SIG-M5 treated with dmso at 0.1 percent for 504 hours (cell line): ENCODE data around the gene IL15RA.

Experiments
- DNase-seq: peaks from one replicate; lab custom pipeline; 2025; ENCODE audit not compliant: unreplicated experiment; lab: John Stamatoyannopoulos, UW

The IL15RA gene, protein sequence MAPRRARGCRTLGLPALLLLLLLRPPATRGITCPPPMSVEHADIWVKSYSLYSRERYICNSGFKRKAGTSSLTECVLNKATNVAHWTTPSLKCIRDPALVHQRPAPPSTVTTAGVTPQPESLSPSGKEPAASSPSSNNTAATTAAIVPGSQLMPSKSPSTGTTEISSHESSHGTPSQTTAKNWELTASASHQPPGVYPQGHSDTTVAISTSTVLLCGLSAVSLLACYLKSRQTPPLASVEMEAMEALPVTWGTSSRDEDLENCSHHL

GRCh38 chr10:5977471-5978229 lies at the start of gene IL15RA:
Gene IL15RA, minus strand, starts transcription at chr10:5977543. Its CDS starts 51 bp downstream, at chr10:5977492.
- peak; percentile 48 for DNase-seq

DNA sequence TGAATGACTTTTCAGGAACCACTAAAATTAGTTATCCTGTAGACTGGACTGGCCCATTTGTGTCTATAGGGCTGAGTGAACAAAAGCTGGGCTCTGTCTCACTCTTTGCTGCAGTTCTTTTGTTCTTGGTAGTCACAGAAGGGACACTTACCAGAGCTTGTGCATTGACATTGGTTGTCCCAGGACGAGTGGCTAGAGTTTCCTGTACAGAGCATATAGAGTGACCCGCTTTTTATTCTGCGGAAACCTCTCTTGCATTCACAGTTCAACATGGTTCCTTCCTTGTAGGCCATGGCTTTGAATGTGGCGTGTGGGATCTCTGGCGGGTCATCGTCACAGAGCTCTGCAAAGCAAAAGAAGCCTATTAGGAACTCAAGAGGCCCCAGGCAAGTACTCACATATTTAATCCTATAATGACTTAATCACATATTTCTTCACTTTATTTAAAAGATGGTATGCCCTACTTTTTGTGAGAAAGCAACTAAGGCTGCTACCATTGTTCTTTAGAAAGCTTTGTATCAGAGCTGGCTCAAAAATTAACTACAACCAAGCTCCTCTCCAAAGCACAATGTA lies 48.4 kb upstream of the IL15RA start:
- no peak for DNase-seq

DNA sequence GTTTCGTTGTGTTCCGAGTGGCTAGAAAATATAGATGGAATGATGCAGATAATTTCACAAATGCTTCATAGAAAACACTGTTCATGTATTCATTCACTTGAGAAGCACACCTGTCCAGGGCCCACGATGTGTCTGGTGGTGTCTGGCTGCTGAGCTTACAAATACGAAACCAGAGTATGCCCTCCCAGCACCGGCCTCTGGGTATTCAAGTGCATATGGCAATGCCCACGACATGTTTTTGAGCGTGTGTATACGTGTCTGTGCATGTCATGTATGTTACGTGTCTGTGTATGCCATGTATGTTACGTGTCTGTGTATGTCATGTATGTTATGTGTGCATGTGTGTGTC lies 47.0 kb upstream of the IL15RA start:
- no peak for DNase-seq

DNA sequence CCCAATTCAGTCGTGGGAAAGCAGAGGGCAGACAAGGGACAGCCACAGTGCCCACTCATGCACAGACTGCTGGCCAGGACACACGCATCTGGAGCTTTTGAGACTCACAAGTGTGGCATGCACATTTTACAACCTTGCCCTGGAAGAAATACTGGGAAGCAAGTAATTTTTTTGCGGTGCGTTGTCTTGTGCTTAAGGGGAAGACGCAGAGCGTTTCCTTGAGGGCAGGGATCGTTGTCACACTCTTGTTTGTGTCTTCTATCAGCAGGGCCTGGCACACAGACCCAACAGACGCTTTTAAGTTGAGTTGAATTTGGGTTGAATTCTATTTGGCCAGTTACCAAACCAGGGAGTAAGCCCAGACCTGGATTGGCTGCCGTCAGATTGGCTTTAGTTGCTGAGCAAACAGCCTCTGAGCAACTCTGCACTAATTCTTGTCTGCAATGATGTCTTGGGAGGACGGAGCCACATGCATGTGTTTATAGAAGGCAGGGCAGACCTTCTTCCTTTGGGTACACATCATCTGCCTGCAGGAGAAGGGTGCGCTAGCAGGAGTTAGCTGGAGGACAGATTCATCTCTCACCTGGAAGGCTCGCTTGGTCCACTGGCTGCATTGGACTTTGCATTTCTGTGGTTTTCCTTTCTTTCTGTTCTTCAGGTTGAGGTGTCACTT lies 46.5 kb upstream of the IL15RA start:
- no peak for DNase-seq

- DNase-seq: no peak
Measured at GRCh38 chr10:6022660-6023059, 45.3 kb upstream of the IL15RA start.

DNA sequence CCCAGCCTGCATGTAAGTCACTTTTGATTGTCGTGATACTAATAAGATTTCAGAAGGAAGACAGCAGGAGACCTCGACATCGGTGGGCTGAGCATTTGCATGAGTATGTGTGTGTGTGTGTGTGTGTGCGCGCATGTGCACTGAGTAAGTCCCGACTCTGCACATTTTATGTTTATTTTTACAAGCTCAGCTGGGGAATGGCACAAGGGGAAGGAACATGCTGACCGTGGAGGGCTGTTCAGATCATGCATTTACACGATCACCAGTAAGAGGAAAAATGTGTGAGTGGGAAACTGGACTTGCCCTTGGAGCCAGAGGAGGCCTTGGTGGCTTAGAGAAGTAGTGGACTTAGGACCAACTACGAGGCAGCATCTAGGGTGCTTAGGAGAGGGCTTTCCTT lies 43.5 kb upstream of the IL15RA start:
- no peak for DNase-seq

- no peak for DNase-seq
Measured at GRCh38 chr10:6019796-6020195, 42.5 kb upstream of the IL15RA start.

DNA sequence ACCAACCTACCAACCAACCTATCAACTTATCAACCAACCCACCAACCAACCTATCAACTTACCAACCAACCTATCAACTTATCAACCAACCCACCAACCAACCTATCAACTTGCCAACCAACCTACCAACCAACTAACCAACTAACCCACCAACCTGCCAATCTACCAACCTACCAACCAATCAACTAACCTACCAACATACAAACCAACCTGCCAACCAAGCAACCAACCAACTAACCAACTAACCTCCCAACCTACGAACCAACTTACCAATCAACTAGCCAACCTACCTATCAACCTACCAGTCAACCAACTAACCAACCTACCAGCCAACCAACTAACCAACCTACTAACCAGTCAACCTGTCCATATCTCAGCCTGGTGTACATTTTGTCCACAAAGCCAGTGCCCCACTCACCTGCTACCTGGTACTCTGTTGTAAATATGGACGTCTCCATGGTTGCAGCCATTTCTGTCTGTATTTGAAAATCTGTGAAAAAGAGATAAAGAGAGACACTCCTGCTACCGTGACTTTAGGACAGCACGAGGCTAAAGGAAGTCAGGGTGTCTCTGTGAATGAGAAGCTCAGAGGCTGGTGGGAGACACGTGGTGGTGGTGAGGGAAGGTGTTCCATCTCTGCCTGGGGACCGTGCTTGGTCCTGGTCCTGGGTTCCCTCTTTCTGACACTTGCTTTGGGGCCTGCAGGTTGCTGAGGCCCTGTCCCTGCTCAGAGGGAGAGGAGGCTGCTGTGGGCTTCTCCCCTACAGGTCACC lies 41.9 kb upstream of the IL15RA start:
- no peak for DNase-seq

- no peak for DNase-seq
Measured at GRCh38 chr10:6018422-6018821, 41.1 kb upstream of the IL15RA start.

DNA sequence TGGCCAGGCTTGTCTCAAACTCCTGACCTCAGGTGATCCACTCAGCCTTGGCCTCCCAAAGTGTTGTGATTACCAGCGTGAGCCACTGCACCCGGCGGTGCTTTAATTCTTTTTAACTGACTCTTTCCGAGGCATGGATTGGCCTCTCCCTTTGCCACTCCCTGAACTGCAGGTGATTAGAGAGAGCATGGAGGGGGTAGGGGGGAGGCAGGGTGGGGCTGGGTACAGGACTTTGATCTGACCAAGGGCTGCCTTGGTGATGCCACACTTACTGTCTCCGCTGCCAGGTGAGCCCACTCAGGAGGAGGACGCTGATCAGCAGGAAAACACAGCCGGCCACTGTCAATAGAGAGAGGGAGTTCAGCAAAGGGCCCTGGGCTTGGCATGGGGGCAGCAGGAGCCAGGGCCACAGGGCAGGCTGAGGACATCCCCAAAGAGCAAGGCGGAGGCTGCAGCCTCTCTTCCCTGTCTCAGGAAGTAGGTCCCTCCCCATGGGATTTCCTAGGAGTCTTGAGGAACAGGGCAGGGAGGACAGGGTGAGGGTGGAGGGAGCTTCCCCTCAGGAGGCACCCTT lies 40.5 kb upstream of the IL15RA start:
- no peak for DNase-seq

DNA sequence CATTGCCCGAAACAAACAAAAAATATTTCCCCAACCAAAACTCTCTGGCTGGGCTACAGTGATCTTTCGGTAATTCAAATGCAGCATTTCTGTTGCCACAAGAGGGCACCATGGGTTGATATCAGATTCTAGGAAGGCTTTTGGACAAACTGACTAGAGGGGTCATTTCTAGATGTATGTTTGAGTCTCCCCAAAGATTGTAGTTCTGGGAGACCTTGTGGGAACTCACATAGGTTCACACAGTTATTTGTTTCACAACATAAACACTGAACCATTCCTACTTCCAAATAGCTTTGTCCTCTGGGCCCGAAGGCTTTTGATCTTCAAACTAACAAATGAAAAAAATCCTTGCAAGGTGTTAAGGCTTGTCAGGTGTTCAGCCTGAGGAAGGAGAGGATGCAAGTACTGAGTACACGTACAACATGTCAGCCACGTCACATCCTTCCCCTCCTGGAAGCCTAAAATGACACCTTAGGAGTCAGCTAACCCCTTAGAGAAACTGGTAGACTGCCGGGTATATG lies 37.0 kb upstream of the IL15RA start:
- peak; percentile 36 for DNase-seq

GRCh38 chr10:6013413-6014192 lies 36.3 kb upstream of the IL15RA start:
- DNase-seq: no peak

DNA sequence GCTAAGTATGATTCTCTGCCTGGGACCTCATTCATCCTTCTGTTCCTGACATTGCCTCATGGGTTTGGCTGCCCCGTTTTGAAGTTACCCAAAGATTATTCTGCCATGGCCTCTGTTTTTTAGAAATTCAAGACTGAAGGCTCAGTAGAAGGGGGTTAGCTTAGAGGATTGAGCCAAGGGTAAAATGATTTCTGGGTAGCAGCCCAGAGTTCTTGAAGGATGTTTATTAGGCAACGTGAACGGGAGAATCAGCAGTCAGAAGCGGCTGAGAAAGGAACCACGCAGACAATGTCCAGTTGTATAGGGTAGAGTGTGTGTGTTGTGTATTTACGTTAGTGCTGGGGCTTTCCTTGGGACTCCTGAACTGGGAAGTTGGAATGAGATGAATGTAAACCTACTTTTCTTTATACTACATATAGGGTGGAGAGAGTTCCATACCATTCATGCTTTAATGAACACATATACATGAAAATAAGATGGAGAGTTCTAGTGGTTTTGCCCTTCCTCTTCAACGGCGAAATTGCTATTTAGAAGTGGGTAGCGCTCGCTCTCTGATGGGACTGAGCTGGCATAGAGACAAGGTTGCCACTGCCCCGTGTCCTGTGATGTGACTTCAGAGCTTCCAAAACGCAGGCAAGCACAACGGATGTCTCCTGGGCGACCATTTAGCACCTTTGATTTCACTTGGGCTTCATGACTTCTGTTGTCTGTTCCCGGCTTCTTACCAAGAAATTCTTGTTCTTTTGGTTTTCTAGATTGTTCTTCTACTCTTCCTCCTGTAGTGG lies 35.0 kb upstream of the IL15RA start:
- DNase-seq: no peak

GRCh38 chr10:6011558-6011957 lies 34.2 kb upstream of the IL15RA start:
- no peak for DNase-seq

GRCh38 chr10:6010569-6010968 lies 33.2 kb upstream of the IL15RA start:
- DNase-seq: no peak

DNA sequence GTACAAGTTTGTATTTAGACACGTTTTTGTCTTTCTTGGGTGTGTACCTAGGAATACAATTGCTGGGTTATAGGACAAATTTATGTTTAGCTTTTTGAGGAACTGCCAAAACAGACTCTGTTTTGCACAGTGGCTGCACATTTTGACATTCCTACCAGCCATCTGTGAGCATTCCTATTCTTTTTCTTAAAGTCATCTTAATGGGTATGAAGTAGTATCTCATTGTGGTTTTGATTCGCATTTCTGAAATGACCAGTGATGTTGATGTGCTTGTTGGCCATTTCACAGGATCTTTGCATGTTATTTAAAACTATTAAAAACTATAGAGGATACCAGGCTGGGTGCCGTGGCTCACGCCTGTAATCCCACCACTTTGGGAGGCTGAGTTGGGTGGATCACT lies 32.6 kb upstream of the IL15RA start:
- no peak for DNase-seq

DNA sequence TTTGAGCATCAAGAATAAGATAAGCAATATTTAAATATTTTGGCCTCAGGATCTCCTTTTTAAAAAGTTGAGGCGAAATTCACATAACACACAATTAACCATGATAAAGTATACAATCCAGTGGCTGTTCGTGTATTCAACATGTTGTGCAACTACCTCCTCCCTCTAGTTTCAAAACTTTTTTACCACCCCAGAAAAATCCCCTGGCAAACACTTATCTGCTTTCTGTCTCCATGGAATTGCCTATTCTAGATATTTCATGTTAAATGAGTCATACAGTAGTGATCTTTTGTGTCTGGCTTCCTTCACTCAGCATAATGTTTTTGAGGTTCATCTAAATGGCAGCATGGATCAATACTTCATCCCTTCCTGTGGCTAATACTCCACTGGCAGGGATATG lies 31.8 kb upstream of the IL15RA start:
- DNase-seq: peak; percentile 9

DNA sequence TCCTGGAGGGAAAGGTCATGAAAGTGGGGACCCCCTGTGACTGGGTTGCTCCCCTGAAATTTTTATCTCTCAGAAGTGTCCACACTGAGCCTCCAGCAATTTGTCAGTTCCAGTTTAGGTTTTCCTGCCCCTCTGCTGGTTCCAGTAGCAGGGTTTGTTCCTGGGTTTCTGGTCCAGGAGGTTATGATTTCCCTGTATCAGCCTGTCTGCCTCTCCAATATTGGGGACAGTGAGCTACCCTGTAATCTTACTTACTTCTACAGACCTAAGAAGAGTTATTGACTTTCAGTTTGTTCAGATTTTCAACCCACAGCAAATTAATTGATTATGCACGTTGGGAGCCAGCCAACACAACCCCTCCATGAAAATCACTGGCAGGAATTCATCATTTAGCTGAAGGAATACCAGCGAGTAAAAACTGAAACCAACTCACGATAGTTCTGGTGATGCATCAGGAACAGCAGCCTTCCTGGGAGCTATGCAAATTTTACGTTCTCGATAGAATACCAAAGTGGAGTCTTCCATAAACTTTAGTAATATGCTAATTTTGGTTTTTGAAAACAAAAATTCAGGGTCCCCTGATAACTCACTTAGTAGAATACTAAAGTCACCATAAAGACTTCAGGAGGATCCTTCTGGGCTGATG lies 31.3 kb upstream of the IL15RA start:
- no peak for DNase-seq

- DNase-seq: no peak
Measured at GRCh38 chr10:6006991-6007390, 29.6 kb upstream of the IL15RA start.
